HG03097 (cell line): ENCODE data around the gene ESRRB.

Source experiments
- ATAC-seq: cut with Tn5 transposase; IDR thresholded peaks from one replicate; pipeline ENCODE4 v1.9.1; 2021; ENCODE audit not compliant: unreplicated experiment, low FRiP score

Gene ESRRB

GRCh38 chr14:76375947-76376404 lies at the start of gene ESRRB:
TSS of gene ESRRB (plus strand) at chr14:76376137. CDS start at chr14:76376402, 265 bp downstream.
- no peak for ATAC-seq

GRCh38 chr14:76326918-76327689 lies 48.8 kb upstream of the ESRRB start:
- ATAC-seq = no peak

- ATAC-seq = no peak
These were observed 47.3 kb upstream of the ESRRB start for GRCh38 chr14:76328457-76329137.

DNA sequence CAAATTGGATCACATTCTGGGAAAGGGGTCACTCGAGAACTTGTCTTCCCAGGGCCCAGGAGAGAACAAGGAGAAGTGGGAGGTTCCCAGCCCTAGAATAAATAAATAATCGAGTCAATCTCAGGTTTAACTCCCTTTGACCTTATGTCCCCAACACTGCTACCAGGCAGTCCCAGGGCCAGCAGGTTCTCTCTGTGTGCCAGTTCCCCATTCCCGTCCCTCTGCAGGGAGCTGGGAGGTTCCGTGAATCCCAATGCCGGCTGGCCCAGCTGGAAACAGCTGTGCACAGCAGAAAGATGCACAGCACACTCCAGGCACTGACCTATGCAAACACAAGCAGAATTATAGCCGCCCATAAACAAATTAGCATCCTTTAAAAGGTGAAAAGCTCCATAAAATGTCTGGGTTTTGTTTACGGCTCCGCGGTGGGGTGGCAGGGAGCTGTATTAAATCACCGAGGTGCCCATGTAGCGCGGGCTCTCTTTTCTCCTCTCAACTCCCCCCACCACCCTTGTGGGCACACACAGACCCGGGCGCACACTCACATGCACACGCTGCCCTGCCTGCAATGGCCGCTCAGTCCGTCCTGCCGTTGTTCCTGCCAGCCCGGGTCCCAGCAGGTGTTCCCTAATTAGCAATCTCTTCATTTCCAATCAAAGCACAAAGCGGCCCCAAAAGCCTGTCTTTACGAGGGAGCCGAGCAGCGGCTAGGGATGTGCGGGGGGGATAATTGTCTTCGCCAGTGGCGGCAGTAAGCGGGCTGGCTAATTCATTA lies 46.6 kb upstream of the ESRRB start:
- ATAC-seq = no peak

GRCh38 chr14:76329951-76330350 lies 46.0 kb upstream of the ESRRB start:
- no peak for ATAC-seq

DNA sequence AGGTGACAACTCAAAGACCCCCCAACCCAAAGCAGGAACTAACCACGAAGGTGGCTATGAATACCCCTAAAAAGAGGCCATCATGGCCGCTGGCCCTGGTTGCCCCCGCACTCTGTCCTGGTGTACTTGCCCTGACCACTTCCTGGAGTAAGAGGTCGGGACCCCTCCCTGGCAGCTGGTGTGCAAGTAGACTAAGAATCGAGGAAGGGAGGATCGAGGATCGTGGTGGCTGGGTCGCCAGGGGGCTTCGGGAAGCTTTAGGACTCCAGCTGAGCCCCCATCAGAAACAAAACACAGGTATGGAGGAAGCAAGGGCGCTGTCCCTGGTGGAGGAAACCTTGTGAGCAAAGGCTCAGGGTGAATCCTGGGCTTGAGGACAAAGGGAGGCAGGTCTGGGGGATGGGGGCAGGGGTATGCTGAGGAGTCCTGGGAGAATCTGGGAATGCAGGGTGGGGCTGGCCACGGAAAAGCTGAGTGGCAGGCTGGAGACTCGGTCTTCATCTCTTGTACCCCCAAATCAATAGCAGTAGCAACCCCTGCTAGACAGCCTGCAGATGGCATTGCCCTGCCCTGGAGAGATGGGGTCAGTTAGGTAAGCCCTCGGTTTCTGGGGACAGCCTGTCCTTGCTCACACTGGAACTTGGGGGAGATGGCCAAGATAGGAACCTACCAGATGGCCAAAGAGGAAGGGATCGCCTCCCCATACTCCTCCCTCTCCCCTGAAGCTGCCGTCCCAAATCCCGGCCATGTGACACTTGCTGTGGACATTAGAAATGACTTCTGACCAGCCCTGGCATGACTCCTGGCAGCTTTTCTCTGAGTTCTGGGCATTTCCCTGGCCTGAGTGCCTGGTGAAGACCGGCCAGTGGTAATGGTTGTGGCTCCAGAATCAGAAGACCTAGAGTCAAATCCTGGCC lies 45.3 kb upstream of the ESRRB start:
- ATAC-seq = no peak

- no peak for ATAC-seq
These were observed 44.5 kb upstream of the ESRRB start for GRCh38 chr14:76331328-76332011.

DNA sequence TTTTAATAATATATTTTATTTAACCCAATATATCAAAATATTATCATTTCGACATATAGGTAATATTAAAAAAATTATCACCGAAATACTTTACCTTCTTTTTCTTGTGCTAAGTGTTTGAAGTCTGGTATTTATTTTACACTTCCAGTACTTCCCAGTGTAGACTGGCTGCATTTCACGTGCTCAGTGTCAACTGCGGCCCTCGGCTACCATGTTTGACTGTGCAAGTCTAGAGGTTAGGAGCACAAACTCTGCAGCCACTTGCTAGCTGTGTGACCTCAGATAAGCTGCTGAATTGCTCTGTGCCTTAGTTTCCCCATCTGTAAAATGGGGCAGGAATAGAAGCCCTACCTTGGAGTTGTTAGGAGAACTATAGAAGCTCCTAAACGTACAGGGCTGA lies 42.3 kb upstream of the ESRRB start:
- ATAC-seq = no peak

DNA sequence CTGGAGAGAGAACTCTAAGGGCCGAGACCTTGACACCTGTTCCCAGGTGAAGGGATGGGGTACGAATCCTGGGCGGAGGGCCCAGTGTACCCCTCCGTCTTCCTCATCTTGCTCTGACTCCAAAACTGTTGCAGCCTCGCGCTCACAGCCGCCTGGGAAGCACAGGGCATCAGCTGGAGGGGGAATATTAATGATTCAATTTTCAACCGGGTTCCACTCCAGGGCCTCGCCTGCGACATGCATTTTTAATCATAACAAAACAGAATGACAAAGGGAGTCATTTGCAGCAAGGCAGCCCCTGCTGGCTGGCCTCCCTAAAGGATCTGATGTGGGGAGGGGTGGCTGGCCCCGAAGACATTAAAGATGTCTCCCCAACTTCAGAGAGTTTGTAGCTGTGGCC lies 41.6 kb upstream of the ESRRB start:
- no peak for ATAC-seq

- no peak for ATAC-seq
These were observed 39.1 kb upstream of the ESRRB start for GRCh38 chr14:76336876-76337275.

GRCh38 chr14:76337635-76338545 lies 38.0 kb upstream of the ESRRB start:
- ATAC-seq = no peak

DNA sequence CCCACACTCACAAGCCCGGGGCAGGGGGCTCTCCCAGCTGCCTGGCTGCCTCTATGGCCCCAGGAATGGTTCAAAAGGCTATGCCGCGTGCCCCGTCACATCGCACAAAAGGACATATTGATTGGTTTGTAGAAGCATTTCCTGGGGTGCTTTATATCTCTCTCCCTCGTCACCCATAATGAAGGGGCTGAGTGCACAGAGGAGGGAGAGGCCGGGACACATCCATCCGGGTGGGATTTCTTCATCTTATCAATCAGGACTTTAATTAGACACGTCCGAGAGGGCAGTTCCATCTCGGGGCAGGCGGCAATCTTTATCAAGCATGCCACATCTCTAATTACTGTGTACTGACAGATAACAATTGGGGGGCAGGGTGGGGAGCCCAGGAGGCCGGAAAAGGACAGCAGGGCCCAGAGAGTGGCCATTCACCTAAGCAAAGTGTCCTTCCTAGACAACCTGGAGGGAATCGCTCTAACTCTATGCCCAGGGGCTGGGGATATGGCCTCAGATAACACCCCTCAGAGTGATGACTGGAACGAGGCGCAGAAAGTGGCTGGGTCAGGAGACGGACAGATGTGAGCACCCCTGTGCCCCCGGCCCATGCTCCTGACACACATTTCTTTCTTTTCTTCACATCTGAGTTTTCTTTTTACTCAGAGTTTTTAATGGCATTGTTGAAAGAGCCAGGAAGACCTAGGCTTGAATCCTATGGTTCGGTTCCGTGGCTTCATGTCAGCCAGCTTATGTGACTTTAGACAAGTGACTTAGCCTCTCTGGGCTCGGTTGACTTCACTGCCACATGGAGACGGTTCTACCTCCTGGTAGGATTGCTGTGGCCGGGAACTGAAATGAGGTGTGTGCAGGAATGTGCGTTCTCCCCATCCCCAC lies 36.0 kb upstream of the ESRRB start:
- ATAC-seq = no peak

DNA sequence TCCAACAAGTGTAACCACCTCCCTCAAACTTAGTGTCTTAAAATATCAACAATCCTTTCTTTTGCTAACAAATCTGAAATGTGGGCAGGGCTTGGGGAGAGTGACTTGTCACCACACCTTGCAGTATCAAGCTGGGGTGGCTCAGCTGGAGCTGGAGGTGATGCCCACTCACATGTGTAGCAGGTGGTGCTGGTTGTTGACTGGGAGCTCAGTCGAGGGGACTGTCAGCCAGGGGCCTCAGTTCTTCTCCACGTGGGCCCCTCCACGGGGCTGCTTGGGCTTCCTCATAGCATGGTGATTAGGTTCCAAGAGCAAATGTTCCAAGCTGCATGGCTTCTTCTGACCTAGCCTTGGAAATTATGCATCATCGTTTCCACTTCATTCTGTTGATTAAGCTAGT lies 32.6 kb upstream of the ESRRB start:
- no peak for ATAC-seq

DNA sequence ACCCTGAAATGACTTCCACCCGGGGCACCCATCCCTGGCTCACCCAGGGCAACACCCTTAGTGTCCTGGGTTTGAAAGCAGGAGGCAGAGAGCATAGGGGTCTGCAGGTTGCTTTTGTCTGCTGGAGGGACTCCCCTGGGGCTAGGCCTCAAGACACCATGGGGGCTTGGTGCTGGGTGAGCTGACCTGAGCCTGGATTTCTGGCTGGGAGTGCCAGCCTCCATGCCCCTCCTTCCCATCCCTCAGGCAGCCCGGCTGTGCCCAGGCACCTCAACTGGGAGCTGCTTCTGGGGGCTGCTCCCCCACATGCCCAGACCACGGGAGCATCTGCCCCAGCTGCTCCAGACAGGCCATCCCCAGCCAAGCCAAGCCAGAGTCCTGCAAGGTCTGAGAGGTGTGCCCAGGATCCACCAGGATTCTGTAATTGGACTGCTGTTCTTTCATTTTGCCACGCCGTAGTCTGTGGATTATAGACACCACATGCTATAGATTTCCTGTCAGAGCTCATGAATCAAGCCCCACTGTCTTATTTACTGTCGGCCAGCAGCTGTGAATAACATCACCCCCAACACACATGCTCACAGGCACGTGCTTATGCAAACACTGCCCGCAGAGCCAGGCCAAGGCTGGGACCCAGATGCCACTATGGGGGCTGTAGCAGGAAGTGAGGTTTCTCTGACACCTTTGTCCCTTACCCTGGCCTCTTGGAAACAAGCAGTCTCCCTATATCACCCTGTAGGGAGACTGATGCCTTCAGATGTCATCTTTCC lies 29.4 kb upstream of the ESRRB start:
- ATAC-seq = no peak

- no peak for ATAC-seq
These were observed 27.0 kb upstream of the ESRRB start for GRCh38 chr14:76348898-76349297.

- no peak for ATAC-seq
These were observed 25.9 kb upstream of the ESRRB start for GRCh38 chr14:76349993-76350392.

- ATAC-seq = no peak
These were observed 25.3 kb upstream of the ESRRB start for GRCh38 chr14:76350671-76351070.
